ENCODE measurements around the gene CIRBP.

- TF ChIP-seq, protein P1, sequence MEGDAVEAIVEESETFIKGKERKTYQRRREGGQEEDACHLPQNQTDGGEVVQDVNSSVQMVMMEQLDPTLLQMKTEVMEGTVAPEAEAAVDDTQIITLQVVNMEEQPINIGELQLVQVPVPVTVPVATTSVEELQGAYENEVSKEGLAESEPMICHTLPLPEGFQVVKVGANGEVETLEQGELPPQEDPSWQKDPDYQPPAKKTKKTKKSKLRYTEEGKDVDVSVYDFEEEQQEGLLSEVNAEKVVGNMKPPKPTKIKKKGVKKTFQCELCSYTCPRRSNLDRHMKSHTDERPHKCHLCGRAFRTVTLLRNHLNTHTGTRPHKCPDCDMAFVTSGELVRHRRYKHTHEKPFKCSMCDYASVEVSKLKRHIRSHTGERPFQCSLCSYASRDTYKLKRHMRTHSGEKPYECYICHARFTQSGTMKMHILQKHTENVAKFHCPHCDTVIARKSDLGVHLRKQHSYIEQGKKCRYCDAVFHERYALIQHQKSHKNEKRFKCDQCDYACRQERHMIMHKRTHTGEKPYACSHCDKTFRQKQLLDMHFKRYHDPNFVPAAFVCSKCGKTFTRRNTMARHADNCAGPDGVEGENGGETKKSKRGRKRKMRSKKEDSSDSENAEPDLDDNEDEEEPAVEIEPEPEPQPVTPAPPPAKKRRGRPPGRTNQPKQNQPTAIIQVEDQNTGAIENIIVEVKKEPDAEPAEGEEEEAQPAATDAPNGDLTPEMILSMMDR (IDR thresholded peaks at IDR 0.05), result no peak
- no peak for TF ChIP-seq POLR2A (IDR thresholded peaks at IDR 0.05)
Observed at GRCh38 chr19:1283207-1283916, 14.2 kb downstream of the CIRBP start.
